NT2/D1 (cell line): ENCODE data around the gene STAG1.

ENCODE experiments used
- SUZ12 ChIP-seq: IDR thresholded peaks from 2 replicates; pipeline ENCODE4 v1.6.1; 2011; ENCODE audit not compliant: insufficient read length, insufficient read depth; ENCODE audit errors: extremely low read depth
- YY1 ChIP-seq: IDR thresholded peaks from 2 replicates; pipeline ENCODE4 v1.6.1; 2011; ENCODE audit not compliant: insufficient read length, insufficient read depth
- ZNF274 ChIP-seq: IDR thresholded peaks from 2 replicates; pipeline ENCODE4 v1.6.1; 2011; ENCODE audit warnings: mild to moderate bottlenecking, low read depth, low read length

DNA sequence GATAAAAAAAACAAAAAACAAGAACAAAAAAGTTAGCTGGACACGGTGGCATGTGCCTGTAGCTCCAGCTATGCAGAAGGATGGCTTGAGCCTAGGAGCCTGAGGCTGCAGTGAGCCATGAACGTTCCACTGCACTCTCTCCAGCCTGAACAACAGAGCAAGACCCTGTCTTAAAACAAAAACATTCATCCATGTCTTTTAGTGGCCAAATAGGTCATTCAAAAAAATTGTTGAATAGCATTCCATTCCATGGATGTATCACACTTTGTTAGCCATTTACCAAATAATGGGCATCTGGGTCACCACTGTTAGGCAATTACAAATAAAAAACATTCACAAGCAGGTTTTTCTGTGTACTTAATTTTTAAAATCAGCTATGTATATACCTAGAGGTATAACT, 139.7 kb downstream of the STAG1 start:
- TF ChIP-seq ZNF274 (no peak), YY1 (no peak), SUZ12 (no peak)
